LHCN-M2 (cell line): ENCODE results near the gene SUPT3H. TPM values are rescaled to one million over a fixed set of nuclear protein-coding genes. Genes with fewer than 3 reads are reported as not detected.

ENCODE experiments used
- DNase-seq: peaks from one replicate; pipeline ENCODE4 v3.0.0-alpha.2; 2012; ENCODE audit warnings: low read depth
- total RNA-seq: library from RNA; depleted of rRNA; stranded (reverse); fragments of >200 nt; gene quantifications from 2 replicates; pipeline ENCODE4 v1.2.3, GENCODE V29; 2014

The SUPT3H gene
- total RNA-seq, 1 experiment from 2014 or later = 6.4 TPM

DNA sequence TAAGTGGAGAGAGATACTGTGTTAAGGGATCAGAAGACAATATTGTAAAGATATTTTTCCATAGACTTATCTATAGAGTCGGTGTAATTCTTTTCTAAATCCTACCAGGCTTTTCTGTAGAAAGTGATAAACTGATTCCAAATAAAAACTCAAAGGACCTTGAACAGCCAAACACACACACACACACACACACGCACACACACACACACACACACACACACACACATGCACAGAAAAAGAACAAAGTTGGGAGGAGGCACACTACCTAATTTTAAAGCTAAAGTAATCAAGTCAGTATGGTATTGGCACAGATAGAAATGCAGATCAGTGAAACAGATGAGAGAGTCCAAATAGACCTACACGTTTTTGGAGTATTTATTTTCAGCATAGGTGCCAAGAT, 534.0 kb downstream of the SUPT3H start:
- no peak for DNase-seq

DNA sequence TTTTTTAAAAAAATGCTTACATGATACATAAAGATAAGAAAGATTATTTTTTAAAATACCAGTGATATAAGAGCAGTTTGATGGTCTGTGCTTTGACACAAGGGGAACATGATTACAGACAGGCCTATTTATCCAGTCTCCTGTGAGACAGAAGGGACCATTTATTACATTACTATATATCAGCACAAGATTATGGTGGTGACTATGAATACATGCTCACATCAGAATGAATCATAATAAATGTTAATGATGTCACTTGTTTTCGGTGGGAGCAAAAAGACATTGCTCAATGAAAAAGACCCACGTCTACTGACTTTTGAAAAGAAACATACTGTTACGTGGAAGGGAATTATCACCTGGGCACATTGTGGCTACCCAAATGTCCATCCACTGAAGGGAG, 535.1 kb downstream of the SUPT3H start:
- no peak for DNase-seq

- no peak for DNase-seq
These were observed 535.9 kb downstream of the SUPT3H start for GRCh38 chr6:44841829-44842228.

DNA sequence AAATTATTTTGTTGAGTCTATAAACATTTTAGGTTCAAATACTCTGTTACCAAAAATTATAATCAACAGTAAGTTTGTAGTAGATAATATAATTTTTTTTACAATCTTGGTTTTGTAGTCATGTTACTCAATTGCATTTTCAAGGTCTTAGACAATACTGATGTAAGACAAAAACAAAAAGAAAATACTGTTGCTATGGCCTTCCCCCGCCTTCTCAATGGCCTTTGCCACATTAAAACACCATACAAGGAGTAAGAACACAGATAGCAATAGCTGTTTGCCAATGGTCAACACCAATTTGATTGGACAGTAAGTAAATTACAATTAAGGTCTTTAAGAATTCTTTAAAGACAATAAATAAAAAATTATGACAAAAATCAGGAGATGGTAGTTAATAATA, 540.0 kb downstream of the SUPT3H start:
- no peak for DNase-seq

DNA sequence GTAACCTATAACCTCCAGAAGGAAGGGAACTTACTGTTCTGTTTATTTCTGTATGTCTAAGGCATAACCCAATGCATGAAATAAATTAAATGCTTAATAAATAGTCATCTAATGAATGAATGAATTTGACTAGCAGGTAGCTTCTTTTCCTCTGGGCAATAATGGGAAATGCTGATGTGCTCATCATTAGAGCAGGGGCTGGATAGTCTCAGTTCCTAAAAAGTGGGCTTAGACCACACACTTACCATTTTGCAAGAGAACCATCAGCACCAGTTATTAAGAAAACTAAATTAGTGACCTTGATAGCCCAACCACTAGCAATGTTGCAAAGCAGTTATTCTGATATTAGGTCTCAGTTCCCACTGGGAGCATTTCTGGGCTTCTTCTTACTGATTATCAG, 540.5 kb downstream of the SUPT3H start:
- DNase-seq = no peak

GRCh38 chr6:44833248-44833647, 544.5 kb downstream of the SUPT3H start:
- DNase-seq = no peak

GRCh38 chr6:44831002-44831610, 546.6 kb downstream of the SUPT3H start:
- DNase-seq = peak; percentile 18

GRCh38 chr6:44829836-44830235, 547.9 kb downstream of the SUPT3H start:
- DNase-seq = no peak

DNA sequence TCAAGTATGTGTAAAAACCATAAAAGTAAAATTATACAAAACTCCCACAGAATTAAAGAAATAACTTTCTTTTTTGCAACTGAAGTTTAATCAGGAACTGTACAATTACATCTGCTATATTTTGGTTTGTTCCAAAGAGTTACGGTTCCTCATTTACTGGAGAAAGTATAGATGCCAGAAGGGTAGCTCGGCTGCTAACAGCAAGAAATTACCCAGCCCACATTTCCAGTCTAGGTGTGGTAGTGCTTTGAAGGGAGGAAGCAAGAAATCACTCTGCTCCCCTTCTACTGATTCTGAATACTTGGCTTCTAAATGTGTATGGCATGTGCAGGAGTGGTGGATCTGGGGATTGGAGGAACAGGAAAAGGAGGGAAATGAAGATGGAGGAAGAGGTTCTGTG, 549.0 kb downstream of the SUPT3H start:
- no peak for DNase-seq

DNA sequence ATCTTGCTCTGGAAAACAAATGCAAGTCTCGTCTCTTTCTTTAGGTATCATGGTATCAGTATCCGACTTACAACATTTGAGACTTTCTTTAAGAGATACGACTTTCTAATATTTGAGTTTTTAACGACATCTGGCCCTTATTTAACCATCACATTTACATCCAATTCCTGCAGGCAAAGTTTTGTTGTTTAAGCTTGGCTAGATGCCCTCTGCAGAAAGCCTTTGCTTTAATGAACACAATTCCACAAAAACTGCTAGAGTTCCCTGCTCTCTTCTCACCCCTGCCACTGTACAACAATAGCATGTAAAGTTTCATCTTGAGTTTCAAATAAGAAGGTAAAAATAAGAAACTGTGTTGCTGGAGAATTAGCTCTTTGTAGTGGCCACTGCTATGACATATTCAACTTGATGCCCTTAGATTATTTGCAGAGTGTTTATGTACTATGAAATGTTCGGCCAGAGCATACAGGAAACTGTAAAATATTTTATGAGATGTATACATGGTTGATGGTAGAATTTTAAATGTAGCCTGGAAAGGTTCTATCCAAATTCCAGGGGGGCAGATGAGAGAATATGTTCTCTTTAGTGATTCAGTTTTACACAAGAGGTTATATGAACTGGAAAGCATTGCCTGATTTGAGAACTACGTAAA, 551.6 kb downstream of the SUPT3H start:
- no peak for DNase-seq

GRCh38 chr6:44825273-44825672, 552.5 kb downstream of the SUPT3H start:
- DNase-seq = no peak

DNA sequence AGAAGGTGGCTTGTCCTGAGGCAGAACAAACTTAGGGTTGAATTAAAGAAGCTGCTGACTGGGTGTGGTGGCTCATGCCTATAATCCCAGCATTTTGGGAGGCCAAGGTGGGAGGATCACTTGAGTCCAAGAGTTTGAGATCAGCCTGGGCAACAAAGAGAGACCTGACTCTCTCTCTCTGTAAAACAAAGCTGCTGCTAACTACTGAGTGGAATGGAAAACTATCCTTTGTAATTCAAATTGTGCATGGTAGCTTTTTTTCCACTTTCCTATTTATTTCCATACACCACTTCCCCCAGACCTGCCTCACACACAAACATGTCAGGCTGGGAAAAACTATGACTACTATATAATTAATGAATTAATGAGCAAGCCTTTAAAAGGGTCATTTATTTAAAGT, 553.2 kb downstream of the SUPT3H start:
- DNase-seq = no peak

DNA sequence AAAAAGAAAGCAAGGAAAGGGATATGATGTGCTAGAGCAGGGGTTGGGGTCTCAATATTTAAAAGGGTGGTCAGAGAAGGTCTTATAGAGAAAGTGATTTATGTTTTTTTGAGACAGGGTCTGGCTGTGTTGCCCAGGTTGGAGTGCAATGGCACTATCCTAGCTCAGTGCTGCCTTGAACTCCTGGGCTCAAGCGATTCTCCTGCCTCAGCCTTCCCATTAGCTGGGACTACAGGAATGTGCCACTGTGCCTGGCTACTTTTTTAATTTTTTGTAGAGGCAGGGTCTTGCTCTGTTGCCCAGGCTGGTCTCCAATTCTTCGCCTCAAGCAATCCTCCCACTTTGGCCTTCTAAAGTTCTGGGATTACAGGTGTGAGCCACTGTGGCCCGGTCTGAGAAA, 557.0 kb downstream of the SUPT3H start:
- DNase-seq = no peak

- DNase-seq = peak; percentile 23
These were observed 557.4 kb downstream of the SUPT3H start for GRCh38 chr6:44820321-44820720.

GRCh38 chr6:44811456-44811855, 566.3 kb downstream of the SUPT3H start:
- no peak for DNase-seq

GRCh38 chr6:44809258-44809657, 568.5 kb downstream of the SUPT3H start:
- no peak for DNase-seq

DNA sequence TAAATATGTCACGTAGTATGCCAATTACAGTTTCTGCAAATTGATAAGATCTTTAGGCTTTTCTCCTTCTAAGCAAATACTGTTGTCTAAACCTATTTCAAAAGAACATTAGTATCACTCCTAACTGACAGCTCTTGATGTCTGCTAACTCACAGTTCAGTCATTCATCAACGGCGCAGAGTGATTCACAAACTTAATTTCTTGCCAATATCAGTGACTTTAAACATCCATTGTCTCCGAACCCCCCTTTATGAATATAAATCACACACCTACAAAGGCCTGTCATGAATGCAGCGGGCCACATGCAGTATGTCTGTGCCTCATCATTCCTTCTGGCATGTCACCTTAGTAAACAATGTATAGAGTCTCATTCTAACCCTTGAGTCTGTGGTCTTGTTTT, 569.6 kb downstream of the SUPT3H start:
- no peak for DNase-seq

GRCh38 chr6:44806656-44807055, 571.1 kb downstream of the SUPT3H start:
- no peak for DNase-seq

GRCh38 chr6:44805238-44805846, 572.4 kb downstream of the SUPT3H start:
- DNase-seq = no peak

DNA sequence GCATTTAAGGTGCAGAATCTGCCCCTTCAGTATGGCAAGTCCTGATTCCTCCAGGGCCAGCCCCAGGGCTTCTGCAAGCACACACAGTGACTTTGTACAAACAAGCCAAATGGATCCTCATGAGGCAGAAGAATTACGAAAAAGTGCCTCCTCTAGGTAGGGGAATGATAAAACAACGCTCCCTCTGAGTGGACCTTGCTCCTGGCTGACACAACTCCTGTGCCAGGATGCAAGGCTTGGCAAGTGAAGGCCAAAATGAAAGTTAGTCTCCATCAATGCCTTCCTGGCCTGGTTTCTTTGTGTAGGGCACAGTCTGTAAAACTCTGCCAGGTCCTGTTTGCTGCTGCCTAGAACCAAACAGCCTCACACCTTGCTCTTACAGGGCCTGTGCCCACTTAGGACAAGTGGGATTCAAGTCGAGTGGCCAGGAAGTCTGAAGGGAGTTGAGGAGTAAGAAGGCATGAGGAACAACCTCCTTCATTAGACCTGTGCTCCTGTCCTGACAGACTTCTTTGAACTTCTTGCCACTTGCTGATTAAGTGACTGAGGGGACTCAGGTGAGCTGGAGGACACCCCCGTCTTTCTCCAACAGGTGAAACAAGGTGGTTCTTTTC, 573.1 kb downstream of the SUPT3H start:
- DNase-seq = no peak

DNA sequence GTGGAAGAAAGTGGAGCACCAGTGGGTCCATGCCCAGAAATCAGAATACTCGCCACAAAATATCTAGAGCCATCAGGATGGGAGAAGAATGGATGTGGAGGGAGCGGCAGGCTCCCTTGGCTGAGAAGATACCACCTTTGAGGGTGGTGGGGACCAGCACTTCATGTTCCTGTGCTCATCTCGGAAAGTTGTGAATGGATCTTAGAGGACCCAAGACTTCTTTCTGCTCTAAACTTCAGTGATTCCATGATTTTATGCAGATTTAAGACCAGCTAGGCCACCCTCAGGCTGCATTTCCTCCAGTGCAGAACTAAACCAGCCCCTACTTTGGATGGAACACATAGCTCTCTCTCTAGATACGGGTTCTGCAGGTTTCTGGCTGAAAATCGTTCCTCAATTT, 573.7 kb downstream of the SUPT3H start:
- no peak for DNase-seq

DNA sequence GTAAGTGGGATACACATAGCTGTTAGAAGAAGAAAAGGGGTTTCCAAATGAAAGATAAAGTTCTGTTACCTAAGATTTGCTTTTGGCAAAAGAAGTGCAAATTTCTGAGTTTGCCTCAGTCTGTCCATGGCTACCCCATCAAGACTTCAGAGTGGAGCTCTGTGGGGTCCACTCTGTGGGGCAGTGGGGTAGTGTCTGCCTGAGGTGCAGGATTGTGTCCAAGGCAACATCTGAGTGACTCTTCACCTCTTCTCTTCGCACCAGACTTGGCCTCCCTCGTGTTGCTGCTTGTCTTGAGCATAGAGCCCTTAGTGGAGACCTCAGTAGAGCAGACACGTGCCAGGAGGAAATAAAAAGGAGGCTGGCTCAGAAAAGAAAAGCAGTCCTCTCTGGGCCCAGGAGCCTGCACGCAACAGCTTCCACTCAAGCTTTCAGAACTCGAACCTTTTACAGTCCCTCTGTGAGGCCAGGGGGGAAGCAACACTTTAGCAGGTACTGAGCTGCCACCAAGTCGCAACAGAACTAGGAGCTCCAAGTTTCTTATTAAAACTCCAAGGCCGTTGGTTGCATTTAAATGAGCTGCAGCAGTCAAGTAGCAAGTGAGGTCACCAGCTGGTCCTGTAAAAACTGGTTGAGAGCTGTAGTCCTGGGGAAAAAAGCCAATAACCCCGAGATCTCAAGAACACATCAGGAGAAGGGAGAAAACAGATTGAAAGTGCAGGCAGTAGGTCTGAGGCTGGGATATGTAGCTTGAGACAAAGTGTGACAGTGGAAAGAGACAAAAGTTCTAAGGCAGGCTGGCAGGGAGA, 576.7 kb downstream of the SUPT3H start:
- DNase-seq = no peak
